Measurements from ENCODE around the gene XIRP1. TPM values are rescaled to one million over a fixed set of nuclear protein-coding genes. Genes with fewer than 3 reads are reported as not detected.

XIRP1 gene
- total RNA-seq, 1 donor from 2014 or later = not detected

- Mint-ChIP-seq H3K27me3 (peaks cover 2% of the 10 kb centered on the region), H3K36me3 (ENCODE audit: insufficient read depth) (no peaks in the 10 kb centered on the region), H3K4me3 (ENCODE audit: low read depth) (no peak overlapping the region), H3K27ac (no peak overlapping the region), H3K9me3 (ENCODE audit: low read depth) (no peaks in the 10 kb centered on the region), H3K4me1 (ENCODE audit: low read depth) (peaks cover 5% of the 10 kb centered on the region)
- no peak for TF ChIP-seq CTCF (IDR thresholded peaks at IDR 0.05; ENCODE audit: unreplicated experiment)
- no peak for DNase-seq (ENCODE audit: low spot score, unreplicated experiment)
Measured at GRCh38 chr3:39185326-39185958, 7.0 kb downstream of the XIRP1 start.

GRCh38 chr3:39184968-39185285, 7.5 kb downstream of the XIRP1 start:
- Mint-ChIP-seq H3K36me3 (ENCODE audit: insufficient read depth) (no peaks in the 10 kb centered on the region), H3K4me3 (ENCODE audit: low read depth) (no peak overlapping the region), H3K9me3 (ENCODE audit: low read depth) (no peaks in the 10 kb centered on the region), H3K4me1 (ENCODE audit: low read depth) (peaks cover 9% of the 10 kb centered on the region), H3K27me3 (peaks cover 2% of the 10 kb centered on the region), H3K27ac (no peak overlapping the region)
- DNase-seq (ENCODE audit: low spot score, unreplicated experiment) = no peak
- no peak for TF ChIP-seq CTCF (IDR thresholded peaks at IDR 0.05; ENCODE audit: unreplicated experiment)

- DNase-seq (ENCODE audit: low spot score, unreplicated experiment) = no peak
- Mint-ChIP-seq H3K4me3 (ENCODE audit: low read depth) (no peak overlapping the region), H3K27ac (no peak overlapping the region), H3K4me1 (ENCODE audit: low read depth) (peaks cover 13% of the 10 kb centered on the region), H3K27me3 (peaks cover 2% of the 10 kb centered on the region), H3K36me3 (ENCODE audit: insufficient read depth) (no peaks in the 10 kb centered on the region), H3K9me3 (ENCODE audit: low read depth) (no peaks in the 10 kb centered on the region)
- no peak for TF ChIP-seq CTCF (IDR thresholded peaks at IDR 0.05; ENCODE audit: unreplicated experiment)
Measured at GRCh38 chr3:39184081-39184967, 8.1 kb downstream of the XIRP1 start.

DNA sequence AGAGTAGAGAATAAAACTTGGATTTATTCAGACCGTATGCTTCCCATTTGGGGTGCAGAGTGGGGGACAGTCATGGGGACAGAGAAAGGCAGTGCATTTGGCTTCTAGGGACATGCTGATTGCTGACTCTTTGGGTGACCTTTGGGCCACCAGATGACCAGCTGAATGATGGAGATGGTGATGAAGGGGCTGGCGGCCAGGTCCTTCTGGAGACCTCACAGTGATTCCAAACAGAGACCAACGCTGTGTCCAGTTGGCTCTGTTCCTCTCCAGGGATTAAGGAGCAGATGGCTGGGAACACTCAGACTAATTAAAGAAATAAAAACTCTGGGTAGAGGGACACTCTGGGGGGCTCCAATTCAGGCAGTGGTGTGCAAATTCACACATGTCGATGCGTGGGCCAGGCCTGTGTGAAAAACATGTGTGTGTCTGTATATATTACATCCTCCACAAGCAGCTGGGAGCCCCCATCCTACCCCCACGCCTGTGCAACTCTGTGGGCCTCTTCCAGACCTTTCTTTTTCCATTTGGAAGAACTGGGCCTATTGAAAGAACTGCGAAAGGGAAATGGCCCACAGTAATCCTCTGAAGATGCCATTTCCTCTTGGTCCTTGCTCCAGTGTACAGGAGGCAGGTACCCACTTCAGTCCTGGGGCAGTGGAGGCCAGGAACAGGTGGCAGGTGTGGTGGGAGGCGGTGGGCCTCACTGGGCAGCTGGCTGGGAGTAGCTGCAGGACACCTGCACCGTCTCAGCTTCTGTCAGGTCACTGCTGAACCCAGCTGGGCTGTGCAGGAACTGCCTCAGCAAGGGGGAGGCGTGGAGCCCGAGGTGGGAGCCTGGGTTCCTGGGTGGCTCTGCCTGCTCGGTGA, 8.9 kb downstream of the XIRP1 start:
- Mint-ChIP-seq H3K27me3 (peaks cover 5% of the 10 kb centered on the region), H3K36me3 (ENCODE audit: insufficient read depth) (no peaks in the 10 kb centered on the region), H3K4me3 (ENCODE audit: low read depth) (no peak overlapping the region), H3K27ac (no peak overlapping the region), H3K4me1 (ENCODE audit: low read depth) (peaks cover 19% of the 10 kb centered on the region), H3K9me3 (ENCODE audit: low read depth) (no peaks in the 10 kb centered on the region)
- DNase-seq (ENCODE audit: low spot score, unreplicated experiment) = no peak
- no peak for TF ChIP-seq CTCF (IDR thresholded peaks at IDR 0.05; ENCODE audit: unreplicated experiment)
